ENCODE data around the gene DUSP19. TPM values are rescaled to one million over a fixed set of nuclear protein-coding genes. Genes with fewer than 3 reads are reported as not detected.

DUSP19 gene
- polyA plus RNA-seq, 1 donor (not counting 4 experiments of a cell fraction or from before 2014, with no cell fraction given), result 1.1 TPM

DNA sequence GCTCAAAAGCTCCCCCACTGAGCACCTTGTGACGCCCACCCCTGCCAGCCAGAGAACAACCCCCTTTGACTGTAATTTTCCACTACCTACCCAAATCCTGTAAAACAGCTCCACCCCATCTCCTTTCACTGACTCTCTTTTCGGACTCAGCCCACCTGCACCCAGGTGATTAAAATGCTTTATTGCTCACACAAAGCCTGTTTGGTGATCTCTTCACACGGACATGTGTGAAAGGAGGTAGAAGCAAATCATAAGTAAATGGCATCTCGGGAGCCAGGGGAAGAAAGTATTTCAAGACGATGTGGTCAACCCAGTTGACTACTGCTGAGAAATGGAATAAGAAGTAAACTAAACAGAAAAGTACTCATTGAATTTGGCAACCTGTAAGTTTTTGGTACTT, 29.1 kb upstream of the DUSP19 start:
- Histone ChIP-seq H3K27me3 (ENCODE audit: control insufficient read depth, extremely low read depth, insufficient read depth, low read length) (no peaks in the 10 kb centered on the region), H3K79me2 (ENCODE audit: control insufficient read depth, insufficient read depth, low read length) (no peaks in the 10 kb centered on the region), H2AFZ (ENCODE audit: control insufficient read depth, low read length) (no peak overlapping the region), H3K9ac (ENCODE audit: control insufficient read depth, extremely low read depth, insufficient read depth, low read length) (no peak overlapping the region), H3K9me3 (ENCODE audit: control insufficient read depth, low read depth, low read length) (peaks cover 3% of the 10 kb centered on the region), H3K4me3 (ENCODE audit: control insufficient read depth in 2 of 3, extremely low read depth in 1 of 3, insufficient read depth in 2 of 3, low read depth in 1 of 3, low read length in 3 of 3) (no peak overlapping the region), H3K36me3 (ENCODE audit: control insufficient read depth in 2 of 2, extremely low read depth in 1 of 2, insufficient read depth in 2 of 2, low read length in 2 of 2) (no peaks in the 10 kb centered on the region), H3K9me1 (ENCODE audit: control insufficient read depth, extremely low read depth, insufficient read depth, low read length) (no peaks in the 10 kb centered on the region), H4K20me1 (ENCODE audit: control insufficient read depth, extremely low read depth, insufficient read depth, low read length) (no peaks in the 10 kb centered on the region), H3K4me2 (ENCODE audit: control insufficient read depth, extremely low read depth, insufficient read depth, low read depth, low read length) (no peak overlapping the region), H3K27ac (ENCODE audit: control insufficient read depth, insufficient read depth, low read length) (no peak overlapping the region), H3K4me1 (ENCODE audit: control insufficient read depth, extremely low read depth, insufficient read depth, low read length) (no peaks in the 10 kb centered on the region)
- dilution Hi-C loops (cut with MboI; ENCODE audit: extremely low pct_ligation_motif_present, low sequenced_read_pairs), result no loop called here
- DNase-seq (ENCODE audit: low read depth, low spot score) (no peak), FAIRE-seq (no peak)
- TF ChIP-seq EZH2 (IDR thresholded peaks at IDR 0.05; ENCODE audit: low read length), result no peak
- TF ChIP-seq, protein P1, sequence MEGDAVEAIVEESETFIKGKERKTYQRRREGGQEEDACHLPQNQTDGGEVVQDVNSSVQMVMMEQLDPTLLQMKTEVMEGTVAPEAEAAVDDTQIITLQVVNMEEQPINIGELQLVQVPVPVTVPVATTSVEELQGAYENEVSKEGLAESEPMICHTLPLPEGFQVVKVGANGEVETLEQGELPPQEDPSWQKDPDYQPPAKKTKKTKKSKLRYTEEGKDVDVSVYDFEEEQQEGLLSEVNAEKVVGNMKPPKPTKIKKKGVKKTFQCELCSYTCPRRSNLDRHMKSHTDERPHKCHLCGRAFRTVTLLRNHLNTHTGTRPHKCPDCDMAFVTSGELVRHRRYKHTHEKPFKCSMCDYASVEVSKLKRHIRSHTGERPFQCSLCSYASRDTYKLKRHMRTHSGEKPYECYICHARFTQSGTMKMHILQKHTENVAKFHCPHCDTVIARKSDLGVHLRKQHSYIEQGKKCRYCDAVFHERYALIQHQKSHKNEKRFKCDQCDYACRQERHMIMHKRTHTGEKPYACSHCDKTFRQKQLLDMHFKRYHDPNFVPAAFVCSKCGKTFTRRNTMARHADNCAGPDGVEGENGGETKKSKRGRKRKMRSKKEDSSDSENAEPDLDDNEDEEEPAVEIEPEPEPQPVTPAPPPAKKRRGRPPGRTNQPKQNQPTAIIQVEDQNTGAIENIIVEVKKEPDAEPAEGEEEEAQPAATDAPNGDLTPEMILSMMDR (optimal IDR thresholded peaks at IDR 0.05 in 1 of 3, IDR thresholded peaks at IDR 0.05 in 1 of 3, conservative IDR thresholded peaks at IDR 0.05 in 1 of 3; ENCODE audit: extremely low read depth in 1 of 3, insufficient read depth in 2 of 3, low read length in 3 of 3), result no peak

DNA sequence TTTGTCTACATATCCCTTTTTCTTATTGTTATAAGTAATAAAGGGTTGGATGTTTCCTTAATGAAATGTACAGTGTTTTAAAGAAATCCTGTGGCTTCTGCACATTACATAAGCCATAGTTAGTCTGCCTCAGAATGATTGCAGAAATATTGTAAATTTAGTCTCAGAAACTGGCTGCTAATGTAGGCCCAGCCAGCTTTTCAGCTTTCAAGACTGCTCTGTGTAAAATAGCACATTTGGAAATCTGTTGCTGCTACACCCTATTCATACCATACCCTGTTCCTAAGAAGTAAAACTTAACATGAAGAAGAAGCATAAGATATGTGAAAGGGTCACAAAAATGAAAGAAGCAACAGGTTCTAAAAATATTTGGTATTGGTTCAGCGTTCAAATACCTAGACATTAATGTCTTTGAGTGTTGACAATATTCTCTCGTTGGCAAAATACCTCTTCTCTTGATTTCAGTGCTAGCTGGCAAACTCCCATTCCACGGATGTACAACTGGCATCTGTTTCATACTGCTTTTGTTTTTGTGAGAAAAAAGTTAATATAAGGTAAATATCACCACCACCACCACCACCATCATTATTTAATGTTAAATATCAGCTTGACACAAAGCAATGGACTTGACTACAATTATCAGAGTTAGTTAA, 21.1 kb upstream of the DUSP19 start:
- Histone ChIP-seq H3K9ac (ENCODE audit: control insufficient read depth, extremely low read depth, insufficient read depth, low read length) (no peak overlapping the region), H2AFZ (ENCODE audit: control insufficient read depth, low read length) (no peak overlapping the region), H3K27ac (ENCODE audit: control insufficient read depth, insufficient read depth, low read length) (no peak overlapping the region), H3K9me1 (ENCODE audit: control insufficient read depth, extremely low read depth, insufficient read depth, low read length) (no peaks in the 10 kb centered on the region), H3K4me2 (ENCODE audit: control insufficient read depth, extremely low read depth, insufficient read depth, low read depth, low read length) (no peak overlapping the region), H3K27me3 (ENCODE audit: control insufficient read depth, extremely low read depth, insufficient read depth, low read length) (no peaks in the 10 kb centered on the region), H3K4me1 (ENCODE audit: control insufficient read depth, extremely low read depth, insufficient read depth, low read length) (peaks cover 12% of the 10 kb centered on the region), H3K9me3 (ENCODE audit: control insufficient read depth, low read depth, low read length) (peaks cover 3% of the 10 kb centered on the region), H3K79me2 (ENCODE audit: control insufficient read depth, insufficient read depth, low read length) (no peaks in the 10 kb centered on the region), H3K36me3 (ENCODE audit: control insufficient read depth in 2 of 2, extremely low read depth in 1 of 2, insufficient read depth in 2 of 2, low read length in 2 of 2) (no peaks in the 10 kb centered on the region), H4K20me1 (ENCODE audit: control insufficient read depth, extremely low read depth, insufficient read depth, low read length) (no peaks in the 10 kb centered on the region), H3K4me3 (ENCODE audit: control insufficient read depth in 2 of 3, extremely low read depth in 1 of 3, insufficient read depth in 2 of 3, low read depth in 1 of 3, low read length in 3 of 3) (no peak overlapping the region)
- no peak for DNase-seq (ENCODE audit: low read depth, low spot score)
- no peak for TF ChIP-seq EZH2 (IDR thresholded peaks at IDR 0.05; ENCODE audit: low read length)
- TF ChIP-seq, protein P1 (optimal IDR thresholded peaks at IDR 0.05 in 1 of 3, IDR thresholded peaks at IDR 0.05 in 1 of 3, conservative IDR thresholded peaks at IDR 0.05 in 1 of 3; ENCODE audit: extremely low read depth in 1 of 3, insufficient read depth in 2 of 3, low read length in 3 of 3), result no peak
- no peak for FAIRE-seq
- dilution Hi-C loops (cut with MboI; ENCODE audit: extremely low pct_ligation_motif_present, low sequenced_read_pairs), result no loop called here

All from keratinocyte (primary cell).